Endometrial microvascular endothelial cells (primary cell): ENCODE data around the gene REPS2. TPM values are rescaled to one million over a fixed set of nuclear protein-coding genes. Genes with fewer than 3 reads are reported as not detected.

Experiments
- in situ Hi-C: cut with HindIII; loops from 2 replicates; pipeline ENCODE4 v1.10.0; 2017; ENCODE audit warnings: low sequenced_read_pairs, low pct_unique_long_range_greater_than_20kb; ENCODE audit errors: inconsistent ontology term
- total RNA-seq: library from RNA; depleted of rRNA; stranded (reverse); fragments of >200 nt; gene quantifications from one replicate; pipeline ENCODE4 v1.2.3, GENCODE V29; 2015; ENCODE audit errors: inconsistent ontology term

REPS2 gene
- total RNA-seq, 1 donor from 2014 or later = 1.9 TPM

GRCh38 chrX:16992445-16992844, 46.0 kb downstream of the REPS2 start:
- in situ Hi-C loops = no loop called here

DNA sequence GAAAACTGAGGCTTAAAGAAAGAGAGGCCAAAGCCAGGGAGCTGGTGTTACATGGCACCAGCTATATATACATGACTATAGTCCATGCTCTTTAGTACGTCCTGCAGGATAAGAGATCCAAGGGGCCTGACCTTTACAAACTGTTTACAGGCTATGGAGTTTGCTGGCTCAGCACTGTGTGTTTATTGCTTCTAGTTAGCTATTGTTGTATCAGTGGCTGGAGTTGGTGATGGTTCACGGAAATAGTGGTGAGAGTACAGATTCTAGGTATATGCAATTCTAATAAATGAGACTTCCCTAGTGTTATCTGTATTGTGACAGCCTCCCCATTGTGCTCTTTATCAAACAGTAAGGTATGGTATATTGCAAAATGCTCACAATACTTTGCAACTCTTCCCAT, 46.5 kb downstream of the REPS2 start:
- in situ Hi-C loops = no loop called here

- in situ Hi-C loops = no loop called here
These were observed 47.4 kb downstream of the REPS2 start for GRCh38 chrX:16993791-16994318.

GRCh38 chrX:16994736-16995135, 48.3 kb downstream of the REPS2 start:
- in situ Hi-C loops = no loop called here

DNA sequence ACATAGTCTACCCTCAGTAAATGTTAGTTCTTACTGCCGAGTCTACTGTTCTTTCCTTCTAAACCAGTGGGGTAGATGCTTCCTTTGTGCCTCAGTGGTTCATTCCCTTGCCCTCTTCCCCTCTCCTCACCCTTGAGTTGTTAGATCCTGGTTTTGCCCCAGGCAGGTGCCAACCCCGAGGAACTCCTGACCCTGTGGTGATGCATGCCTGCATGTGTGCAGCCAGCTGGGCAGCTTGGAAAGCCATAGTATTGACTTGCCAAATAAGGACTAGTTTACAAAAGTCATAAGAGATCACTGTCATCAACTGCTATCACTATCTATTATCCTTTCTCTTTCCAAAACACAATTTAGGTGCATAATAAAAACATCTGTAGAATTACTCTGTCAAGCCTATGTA, 50.9 kb downstream of the REPS2 start:
- in situ Hi-C loops = no loop called here

DNA sequence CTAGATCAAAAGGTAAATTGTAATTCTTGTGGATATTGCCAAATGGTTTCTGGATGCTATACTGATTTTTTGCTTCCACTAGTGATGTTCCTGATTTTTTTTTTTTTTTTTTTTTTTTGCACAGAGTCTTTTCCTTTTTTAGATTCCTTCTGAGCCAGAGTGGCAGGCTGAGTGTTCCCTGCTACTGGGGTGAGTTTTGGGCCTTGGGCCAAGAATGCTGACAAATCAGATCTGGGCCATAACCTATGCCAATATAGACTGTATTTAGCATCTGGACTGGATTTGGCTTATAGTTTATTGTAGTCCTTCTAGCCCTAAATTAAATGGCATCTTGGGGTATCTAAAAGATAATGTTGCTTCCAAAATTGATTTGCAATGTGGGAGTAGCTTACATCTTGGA, 52.8 kb downstream of the REPS2 start:
- in situ Hi-C loops = no loop called here

GRCh38 chrX:17000751-17001150, 54.3 kb downstream of the REPS2 start:
- in situ Hi-C loops = no loop called here

- in situ Hi-C loops = no loop called here
These were observed 59.4 kb downstream of the REPS2 start for GRCh38 chrX:17005712-17006368.

- in situ Hi-C loops = no loop called here
These were observed 60.8 kb downstream of the REPS2 start for GRCh38 chrX:17007134-17007768.

DNA sequence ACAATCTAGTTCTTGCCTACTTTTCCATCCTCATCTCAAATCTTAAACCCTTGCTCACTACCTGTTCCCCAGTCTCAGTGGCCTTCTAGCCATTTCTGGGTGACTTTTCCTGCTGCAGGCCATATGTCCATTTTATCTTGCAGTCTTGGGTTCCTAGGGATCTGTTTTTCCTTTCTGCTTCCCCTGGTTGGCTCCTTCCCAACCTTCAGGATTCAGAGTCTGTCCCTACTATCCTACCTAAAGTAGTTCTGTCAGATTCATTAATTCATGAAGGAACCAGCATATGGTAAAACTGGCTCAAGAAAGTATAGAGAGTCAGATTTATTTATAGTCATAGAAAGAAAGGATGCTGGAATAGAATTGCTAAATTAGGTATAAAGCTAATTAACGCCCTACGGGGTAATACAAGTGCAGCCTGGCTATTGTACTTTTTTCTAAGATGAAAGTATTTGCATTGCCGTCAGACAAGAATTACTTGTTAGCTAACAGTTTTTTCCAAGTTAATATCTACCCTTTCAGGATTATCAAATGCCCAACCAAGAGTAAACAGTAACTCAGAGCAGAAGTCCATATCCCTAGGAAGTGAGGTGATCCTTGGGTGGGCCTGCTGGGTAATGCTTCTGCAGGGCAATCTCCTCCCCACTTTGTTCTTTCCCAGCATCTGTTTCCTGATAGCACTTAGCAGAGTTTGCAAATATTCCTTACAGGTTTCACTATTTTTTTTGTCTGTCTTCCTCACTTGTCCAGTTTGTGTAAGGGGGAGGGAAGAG, 63.6 kb downstream of the REPS2 start:
- in situ Hi-C loops = no loop called here

DNA sequence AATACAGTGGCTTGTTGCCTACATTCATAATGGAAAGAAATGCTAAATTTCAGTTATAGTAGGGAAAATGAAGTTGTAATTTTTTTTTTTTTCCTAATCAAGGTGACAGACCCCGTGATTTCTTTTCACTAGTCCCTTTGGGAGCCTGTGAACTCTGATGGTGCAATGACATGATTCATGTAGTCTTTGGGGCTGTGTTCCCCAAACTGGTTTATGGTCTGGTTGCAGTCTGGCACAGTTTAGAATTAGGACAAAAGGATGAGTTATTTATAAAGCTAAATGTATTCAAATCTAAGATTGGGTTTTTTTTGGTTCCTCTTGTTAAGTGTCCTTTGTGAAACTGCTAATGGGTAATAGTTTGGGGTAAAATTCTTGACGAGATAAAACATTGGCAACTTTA, 66.0 kb downstream of the REPS2 start:
- in situ Hi-C loops = no loop called here

GRCh38 chrX:17014216-17014615, 67.8 kb downstream of the REPS2 start:
- in situ Hi-C loops = no loop called here

GRCh38 chrX:17017134-17017533, 70.7 kb downstream of the REPS2 start:
- in situ Hi-C loops = no loop called here

GRCh38 chrX:17020356-17020755, 73.9 kb downstream of the REPS2 start:
- in situ Hi-C loops = no loop called here

DNA sequence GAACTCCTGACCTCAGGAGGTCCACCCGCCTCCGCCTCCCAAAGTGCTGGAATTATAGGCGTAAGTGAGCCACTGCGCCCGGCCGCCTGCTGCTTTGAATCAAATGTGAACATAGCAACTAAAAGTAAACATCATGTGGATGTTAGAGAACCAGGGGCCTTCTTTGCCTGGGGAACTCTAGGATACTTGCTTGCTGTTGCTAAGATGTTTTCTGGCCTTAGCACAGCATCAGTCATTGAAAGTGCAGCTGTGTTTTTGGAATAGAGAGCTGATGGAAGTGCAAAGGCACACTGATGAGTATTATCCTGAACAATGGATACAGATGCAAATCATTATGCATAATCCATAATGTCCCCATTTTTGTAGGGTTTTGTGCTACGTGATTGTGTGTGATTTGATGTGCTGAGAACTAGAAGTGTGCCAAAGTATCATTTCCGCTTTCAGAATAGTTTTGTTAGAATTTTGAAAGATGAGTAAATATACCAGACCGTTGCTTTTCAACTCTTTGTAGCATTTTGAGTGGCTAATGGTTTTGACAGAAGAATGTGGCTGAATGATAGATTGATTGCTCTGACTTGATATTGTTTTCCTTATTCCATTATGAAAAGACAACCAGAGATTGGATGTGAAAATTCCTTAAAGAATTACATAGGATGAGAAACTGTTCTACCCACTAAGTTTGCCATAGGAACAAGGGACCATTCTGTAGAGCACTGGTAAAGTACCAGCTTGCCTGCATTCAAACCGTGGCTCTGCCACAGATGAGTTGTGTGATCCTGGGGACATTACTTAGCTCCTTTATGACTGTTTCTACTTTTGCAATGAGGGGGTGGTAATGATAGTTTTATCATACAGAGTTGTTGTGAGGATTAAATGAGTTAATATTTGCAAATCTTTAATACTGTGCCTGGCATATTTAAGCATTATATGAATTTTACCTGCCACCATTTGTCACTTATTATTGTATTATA, 74.7 kb downstream of the REPS2 start:
- in situ Hi-C loops = no loop called here

- in situ Hi-C loops = no loop called here
These were observed 75.6 kb downstream of the REPS2 start for GRCh38 chrX:17021851-17022604.

- in situ Hi-C loops = no loop called here
These were observed 77.2 kb downstream of the REPS2 start for GRCh38 chrX:17023661-17024060.

- in situ Hi-C loops = no loop called here
These were observed 78.4 kb downstream of the REPS2 start for GRCh38 chrX:17024886-17025285.
